Kidney capillary endothelial cell (primary cell): Measurements from ENCODE around the gene SLC4A11.
"Not testable (repeated sequence)": the region's sequence is repeated elsewhere in the genome, so short reads cannot be mapped to it uniquely, and the experiment has no call there.

ENCODE experiments used
- DNase-seq: peaks from one replicate; pipeline ENCODE4 v3.0.0-alpha.2; 2018; ENCODE audit warnings: low spot score

SLC4A11 gene

GRCh38 chr20:3203315-3204123 lies 35.5 kb downstream of the SLC4A11 start:
- DNase-seq: no peak

- no peak for DNase-seq
Observed at GRCh38 chr20:3202965-3203314, 36.0 kb downstream of the SLC4A11 start.

DNA sequence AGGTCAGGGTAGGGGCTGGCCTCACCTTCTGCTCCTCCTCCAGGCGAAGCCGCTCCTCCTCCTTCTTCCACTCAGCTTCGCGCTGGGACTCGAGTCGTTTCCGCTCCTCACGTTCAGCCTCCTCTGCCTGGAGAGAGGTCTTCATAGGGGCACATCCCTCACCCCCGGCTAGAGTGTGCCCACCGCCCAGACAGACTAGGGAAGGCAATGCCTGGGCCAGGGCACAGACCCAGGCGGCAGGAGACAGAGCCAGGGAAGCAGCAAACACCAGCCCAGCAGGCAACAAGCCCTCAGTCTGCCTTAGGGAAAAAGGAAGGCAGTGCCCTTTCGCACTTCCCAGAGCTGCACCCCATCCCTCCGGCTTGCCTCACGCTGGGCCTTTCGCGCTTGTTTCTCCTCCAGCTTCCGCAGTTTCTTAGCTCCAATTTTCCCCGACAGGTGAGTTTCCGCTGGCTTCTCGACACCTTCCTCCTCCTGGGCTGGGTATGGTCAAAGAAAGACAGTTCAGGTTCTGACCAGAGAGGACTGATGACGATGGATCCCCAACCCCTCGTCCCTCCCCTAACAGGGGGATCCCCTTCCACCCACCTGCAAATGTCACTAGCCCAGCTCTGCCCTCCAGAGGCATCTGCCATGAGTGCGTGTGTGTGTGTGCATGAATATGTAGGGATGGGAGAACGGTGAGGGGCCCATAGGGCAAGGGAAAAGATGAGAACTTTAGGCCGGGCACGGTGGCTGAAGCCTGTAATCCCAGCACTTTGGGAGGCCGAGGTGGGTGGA lies 38.8 kb downstream of the SLC4A11 start:
- DNase-seq: no peak

DNA sequence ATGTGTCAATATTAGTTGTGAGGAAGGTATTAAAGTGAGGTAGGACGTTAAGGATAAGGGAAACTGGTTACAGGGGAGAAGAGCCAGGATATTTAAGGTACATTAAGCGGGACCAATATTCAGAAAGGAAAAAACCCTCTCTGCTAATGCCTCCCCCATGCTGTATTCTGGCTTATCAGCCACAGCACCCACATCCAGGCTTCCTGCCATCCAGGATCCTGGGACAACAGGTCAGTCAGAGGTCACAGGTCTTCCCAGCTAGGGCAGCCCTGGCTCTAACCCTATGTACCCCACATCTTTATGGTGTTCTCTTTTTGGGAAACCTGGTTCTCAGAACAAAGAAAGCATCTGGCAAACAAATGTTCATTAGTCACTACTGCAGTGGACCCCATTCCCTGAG lies 39.8 kb downstream of the SLC4A11 start:
- DNase-seq: no peak

GRCh38 chr20:3195590-3196237 lies 43.3 kb downstream of the SLC4A11 start:
- no peak for DNase-seq

- no peak for DNase-seq
Observed at GRCh38 chr20:3194617-3195280, 44.2 kb downstream of the SLC4A11 start.

DNA sequence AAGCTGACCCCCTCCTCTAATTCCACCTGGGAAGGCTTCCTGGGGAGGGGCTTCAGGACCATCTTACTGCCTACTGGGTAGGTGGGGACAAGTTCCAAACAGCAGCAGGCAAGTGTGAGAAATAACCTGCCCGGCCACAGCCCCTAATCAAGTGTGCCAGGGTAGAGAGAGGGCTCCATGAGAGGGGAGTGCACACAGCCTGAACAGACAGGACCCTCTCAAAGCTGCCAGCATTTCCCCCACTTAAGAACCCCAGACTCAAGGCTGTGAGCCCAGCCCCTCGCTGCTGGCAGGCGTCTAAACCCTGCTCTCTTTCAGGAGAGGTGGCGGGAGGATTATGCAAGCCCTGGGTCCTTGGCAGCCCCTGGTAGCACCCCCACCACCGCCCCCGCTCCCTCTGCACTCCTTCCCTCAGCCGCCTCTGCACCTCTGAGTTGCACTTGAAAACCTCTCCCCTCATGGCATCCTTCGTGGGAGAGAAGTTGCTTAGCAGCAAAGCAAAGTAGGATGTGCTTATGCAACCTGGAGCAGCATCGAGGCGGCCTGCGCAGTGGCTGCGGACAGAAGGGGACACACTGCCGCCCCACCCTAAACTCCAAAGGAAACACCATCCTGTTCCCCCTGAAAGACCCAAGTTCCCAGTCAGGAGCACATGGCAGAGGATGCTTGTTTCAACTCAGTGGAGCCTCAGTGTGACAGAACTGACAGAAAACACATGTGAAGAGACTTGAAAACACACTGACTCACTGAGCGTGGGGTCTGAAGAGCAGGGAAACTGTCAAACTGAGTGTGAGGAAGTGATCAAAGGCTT lies 45.0 kb downstream of the SLC4A11 start:
- DNase-seq: no peak

DNA sequence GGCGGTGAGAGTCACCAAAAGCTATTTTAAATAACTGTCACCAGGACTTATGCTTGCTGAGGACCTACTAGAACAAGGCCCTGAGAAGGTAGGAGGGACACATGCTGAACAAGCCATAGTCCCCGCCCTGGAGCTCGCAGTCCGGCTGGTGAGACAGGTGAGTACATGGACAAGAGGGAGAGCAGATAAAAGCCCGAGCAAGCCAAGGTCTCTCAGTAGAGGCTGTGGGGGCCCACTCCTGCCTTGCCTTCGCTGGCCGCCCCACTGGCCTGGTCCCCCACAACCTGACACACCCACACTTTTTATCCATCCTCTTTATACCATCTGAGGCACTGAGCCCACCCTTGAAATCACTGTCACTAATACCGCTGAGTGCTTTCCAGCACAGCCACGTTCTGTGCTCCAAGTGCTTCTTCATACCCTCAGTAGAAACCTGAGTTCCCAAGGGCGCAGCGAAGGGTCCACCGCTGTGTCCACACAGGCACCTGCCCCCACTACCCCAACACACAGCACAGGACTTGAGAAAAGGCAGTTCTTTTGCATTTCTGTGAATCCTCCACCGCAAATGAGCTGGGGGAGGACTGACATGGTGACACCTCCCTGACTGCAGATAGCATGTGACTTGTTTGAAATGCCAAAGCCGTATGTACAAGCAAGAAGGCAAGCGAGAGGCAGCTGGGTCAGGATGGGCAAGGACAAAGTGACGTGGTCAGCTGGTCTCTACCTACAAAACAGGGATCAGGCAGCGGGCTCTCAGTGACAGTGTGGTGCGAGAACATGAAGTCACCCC lies 46.6 kb downstream of the SLC4A11 start:
- DNase-seq: no peak

DNA sequence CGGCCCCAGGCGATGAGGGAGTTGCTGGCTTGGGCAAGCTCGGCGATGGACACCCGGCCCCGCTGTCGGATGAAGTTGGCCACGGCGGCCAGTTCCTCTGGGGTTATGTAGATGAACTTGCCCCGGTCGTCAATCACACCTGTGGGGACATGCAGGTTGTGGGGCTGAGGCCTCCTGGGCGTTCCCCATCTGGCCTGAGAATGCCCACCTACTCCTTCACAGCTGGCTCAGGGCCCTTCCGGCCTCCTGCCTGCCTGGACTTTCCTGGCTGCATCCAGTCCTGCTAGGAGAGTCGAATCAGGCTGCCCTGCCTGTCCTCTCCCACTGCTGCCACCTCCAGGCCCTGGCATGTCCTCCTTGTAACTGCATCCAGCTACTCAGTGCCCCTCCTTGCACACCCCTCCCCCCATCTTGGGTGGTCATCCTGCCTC lies 48.3 kb downstream of the SLC4A11 start:
- no peak for DNase-seq

DNA sequence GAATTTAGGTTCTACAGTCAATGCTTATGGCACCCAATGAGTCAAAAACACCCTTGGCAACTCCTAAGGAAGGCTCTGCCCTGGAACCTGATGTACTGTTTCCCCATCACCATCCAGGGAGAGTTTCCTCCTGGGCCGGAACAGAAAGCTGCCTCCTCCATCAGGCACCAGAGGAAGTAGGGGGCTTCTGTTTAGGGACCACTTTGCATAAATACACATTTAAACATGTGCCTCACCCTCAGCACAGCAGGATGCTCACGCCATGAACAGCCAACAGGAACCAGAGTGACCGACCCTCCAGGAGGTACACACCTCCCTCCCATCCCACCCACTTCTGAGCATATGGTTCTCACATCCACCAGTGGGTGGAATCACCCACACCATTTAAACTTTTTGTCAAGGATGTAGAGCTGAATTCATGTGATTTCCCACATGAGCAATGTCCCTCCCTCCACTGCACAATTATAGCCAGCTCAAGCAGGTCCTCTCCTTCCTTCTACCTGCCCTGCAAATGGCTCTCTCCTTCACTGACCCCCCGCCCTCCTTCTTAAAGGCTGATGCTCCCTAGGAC lies 49.3 kb downstream of the SLC4A11 start:
- no peak for DNase-seq

GRCh38 chr20:3188823-3189413 lies 50.1 kb downstream of the SLC4A11 start:
- DNase-seq: no peak

GRCh38 chr20:3187861-3188260 lies 51.1 kb downstream of the SLC4A11 start:
- DNase-seq: not testable (repeated sequence)

DNA sequence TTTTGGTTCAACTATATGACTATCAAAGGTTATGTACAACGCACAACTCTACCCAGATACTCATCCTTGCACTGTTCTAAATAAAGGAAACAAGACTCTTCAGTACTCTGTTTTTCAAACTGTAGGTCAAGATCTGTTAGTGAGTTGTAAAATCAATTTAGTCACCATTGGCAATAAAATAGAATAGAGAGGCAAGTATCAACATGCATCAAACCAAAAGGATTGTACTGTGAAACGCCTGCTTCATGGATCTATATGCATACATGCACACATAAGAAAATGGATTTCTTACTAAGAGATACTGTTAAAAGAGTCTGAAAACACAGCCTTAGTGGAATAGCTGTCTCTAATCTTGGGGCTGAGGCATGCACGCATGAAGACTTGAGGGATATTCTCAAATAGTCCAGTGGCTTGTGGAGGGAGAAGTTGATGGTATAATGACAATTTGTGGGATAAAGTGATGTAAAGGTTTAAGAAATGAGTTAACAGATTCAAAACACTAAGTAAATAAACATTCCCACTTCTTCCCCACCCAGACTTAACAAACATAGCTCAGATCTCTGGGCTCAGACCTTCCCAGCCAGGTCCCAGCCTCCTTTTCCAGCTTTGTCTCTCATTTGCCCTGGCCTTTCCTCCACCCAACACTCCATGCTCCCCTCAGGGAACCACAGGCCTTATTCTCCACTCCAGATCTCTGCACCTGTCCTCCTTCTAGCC lies 54.9 kb downstream of the SLC4A11 start:
- no peak for DNase-seq

- not testable (repeated sequence) for DNase-seq
Observed at GRCh38 chr20:3182429-3182828, 56.6 kb downstream of the SLC4A11 start.

- no peak for DNase-seq
Observed at GRCh38 chr20:3181270-3181669, 57.7 kb downstream of the SLC4A11 start.

DNA sequence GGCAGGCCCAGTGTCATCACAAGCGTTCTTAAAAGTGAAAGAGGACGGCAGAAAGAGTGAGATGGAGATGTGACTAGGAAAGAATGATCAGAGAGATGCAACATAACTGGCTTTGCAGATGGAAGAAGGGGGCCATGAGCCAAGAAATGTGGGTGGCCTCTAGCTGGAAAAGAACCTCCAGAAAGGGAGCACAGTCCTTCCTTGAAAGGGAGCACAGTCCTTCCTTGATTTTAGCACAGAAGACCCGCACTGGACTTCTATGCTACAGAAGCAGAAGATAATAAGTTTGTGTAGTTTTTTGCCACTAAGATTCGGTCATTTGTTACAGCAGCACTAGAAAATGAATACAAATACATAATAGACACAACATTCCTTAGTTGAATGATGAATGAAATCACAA lies 58.7 kb downstream of the SLC4A11 start:
- no peak for DNase-seq

DNA sequence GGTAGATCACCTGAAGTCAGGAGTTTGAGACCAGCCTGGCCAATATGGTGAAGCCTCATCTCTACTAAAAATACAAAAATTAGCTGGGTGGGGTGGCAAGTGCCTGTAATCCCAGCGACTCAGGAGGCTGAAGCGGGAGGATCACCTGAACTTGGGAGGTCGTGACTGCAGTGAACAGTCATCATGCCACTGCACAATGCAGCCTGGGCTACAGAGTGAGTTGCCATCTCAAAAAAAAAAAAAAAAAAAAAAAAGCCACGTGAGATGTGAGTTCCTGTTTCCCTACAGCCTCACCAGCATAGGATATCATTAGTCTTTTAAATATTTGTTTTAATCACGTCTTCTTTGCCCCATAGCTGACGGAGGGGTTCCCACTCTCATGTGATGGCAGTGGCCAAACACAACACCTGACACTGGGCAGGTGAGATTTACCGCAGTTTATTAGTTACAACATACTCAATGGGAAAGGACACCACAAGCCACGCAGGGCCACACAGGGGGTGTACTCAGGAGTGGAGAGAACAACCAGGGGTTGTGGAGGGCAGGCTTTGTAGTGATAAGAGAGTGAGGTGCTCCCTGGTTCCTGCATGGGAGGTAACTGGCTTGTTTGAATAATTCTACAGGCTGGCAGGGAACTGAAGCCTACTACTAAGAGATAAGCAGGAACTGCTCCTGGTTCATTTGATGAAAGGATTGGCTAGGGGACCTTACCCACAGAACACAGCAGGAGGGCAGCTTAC lies 61.1 kb downstream of the SLC4A11 start:
- no peak for DNase-seq
